IPS-18a (cell line): ENCODE measurements around the gene KCTD12.

Source experiments
- H3K27ac ChIP-seq: one replicate; pipeline ENCODE4 v1.5.1; 2013; ENCODE audit warnings: low read length
- H3K27me3 ChIP-seq: one replicate; pipeline ENCODE4 v1.6.1; 2013; ENCODE audit warnings: mild to moderate bottlenecking, low read length; ENCODE audit not compliant: control insufficient read depth, insufficient read depth
- H3K36me3 ChIP-seq: one replicate; pipeline ENCODE4 v1.6.1; 2013; ENCODE audit warnings: low read depth, low read length; ENCODE audit not compliant: control insufficient read depth
- H3K4me1 ChIP-seq: one replicate; pipeline ENCODE4 v1.6.1; 2013; ENCODE audit warnings: low read depth, low read length; ENCODE audit not compliant: control insufficient read depth
- H3K4me3 ChIP-seq: one replicate; pipeline ENCODE4 v1.5.1; 2013; ENCODE audit warnings: low read length
- H3K9ac ChIP-seq: one replicate; pipeline ENCODE4 v1.6.1; 2013; ENCODE audit warnings: mild to moderate bottlenecking, low read length, moderate library complexity
- H3K9me3 ChIP-seq: one replicate; pipeline ENCODE4 v1.6.1; 2013; ENCODE audit warnings: low read depth, low read length; ENCODE audit not compliant: control insufficient read depth

The KCTD12 gene

GRCh38 chr13:76886005-76886291 is 257 bp downstream of the KCTD12 start:
- Histone ChIP-seq H3K9ac (no peak overlapping the region), H3K9me3 (no peaks in the 10 kb centered on the region), H3K4me1 (peaks cover 6% of the 10 kb centered on the region), H3K27me3 (peaks cover 52% of the 10 kb centered on the region), H3K36me3 (no peaks in the 10 kb centered on the region), H3K27ac (no peak overlapping the region), H3K4me3 (peak overlapping the region; percentile 58)

- Histone ChIP-seq H3K9ac (no peak overlapping the region), H3K4me3 (peak overlapping the region; percentile 58), H3K9me3 (no peaks in the 10 kb centered on the region), H3K27ac (no peak overlapping the region), H3K4me1 (peaks cover 6% of the 10 kb centered on the region), H3K36me3 (no peaks in the 10 kb centered on the region), H3K27me3 (peaks cover 52% of the 10 kb centered on the region)
Measured at GRCh38 chr13:76885203-76886004, 801 bp downstream of the KCTD12 start.

- H3K27me3 ChIP-seq, result peaks cover 52% of the 10 kb centered on the region
- H3K9me3 ChIP-seq, result no peaks in the 10 kb centered on the region
- H3K4me1 ChIP-seq, result peaks cover 6% of the 10 kb centered on the region
- H3K27ac ChIP-seq, result no peak overlapping the region
- peak overlapping the region; percentile 58 for H3K4me3 ChIP-seq
- H3K36me3 ChIP-seq, result no peaks in the 10 kb centered on the region
- H3K9ac ChIP-seq, result no peak overlapping the region
Measured at GRCh38 chr13:76884907-76885202, 1.4 kb downstream of the KCTD12 start.

- H3K4me3 ChIP-seq, result peak overlapping the region; percentile 58
Measured at GRCh38 chr13:76884186-76884906, 1.9 kb downstream of the KCTD12 start.

GRCh38 chr13:76883236-76883635 is 3.0 kb downstream of the KCTD12 start:
- peaks cover 45% of the 10 kb centered on the region for H3K27me3 ChIP-seq
- H3K4me1 ChIP-seq, result peaks cover 6% of the 10 kb centered on the region
- no peak overlapping the region for H3K27ac ChIP-seq
- H3K36me3 ChIP-seq, result no peaks in the 10 kb centered on the region
- H3K9ac ChIP-seq, result no peak overlapping the region
- no peaks in the 10 kb centered on the region for H3K9me3 ChIP-seq
- H3K4me3 ChIP-seq, result no peak overlapping the region

More at GRCh38 chr13:76884186-76884906, 1.9 kb downstream of the KCTD12 start:
- Histone ChIP-seq H3K27ac (no peak overlapping the region), H3K36me3 (no peaks in the 10 kb centered on the region), H3K4me1 (peaks cover 6% of the 10 kb centered on the region), H3K9me3 (no peaks in the 10 kb centered on the region), H3K9ac (no peak overlapping the region), H3K27me3 (peaks cover 52% of the 10 kb centered on the region)

GRCh38 chr13:76882431-76882830 is 3.8 kb downstream of the KCTD12 start:
- Histone ChIP-seq H3K27me3 (peaks cover 37% of the 10 kb centered on the region), H3K4me1 (peaks cover 6% of the 10 kb centered on the region), H3K4me3 (no peak overlapping the region)

GRCh38 chr13:76879883-76880270 is 6.3 kb downstream of the KCTD12 start:
- Histone ChIP-seq H3K4me1 (peaks cover 6% of the 10 kb centered on the region), H3K36me3 (no peaks in the 10 kb centered on the region), H3K9me3 (no peaks in the 10 kb centered on the region), H3K4me3 (no peak overlapping the region), H3K9ac (no peak overlapping the region), H3K27ac (no peak overlapping the region), H3K27me3 (peaks cover 17% of the 10 kb centered on the region)

More at GRCh38 chr13:76882431-76882830, 3.8 kb downstream of the KCTD12 start:
- no peak overlapping the region for H3K9ac ChIP-seq
- H3K9me3 ChIP-seq, result no peaks in the 10 kb centered on the region
- no peaks in the 10 kb centered on the region for H3K36me3 ChIP-seq
- H3K27ac ChIP-seq, result no peak overlapping the region

GRCh38 chr13:76879203-76879882 is 6.9 kb downstream of the KCTD12 start:
- Histone ChIP-seq H3K27ac (no peak overlapping the region), H3K9me3 (no peaks in the 10 kb centered on the region), H3K4me1 (peaks cover 2% of the 10 kb centered on the region), H3K4me3 (no peak overlapping the region), H3K27me3 (peaks cover 12% of the 10 kb centered on the region), H3K9ac (no peak overlapping the region), H3K36me3 (no peaks in the 10 kb centered on the region)

- Histone ChIP-seq H3K4me3 (no peak overlapping the region), H3K27me3 (no peaks in the 10 kb centered on the region), H3K4me1 (no peaks in the 10 kb centered on the region), H3K36me3 (no peaks in the 10 kb centered on the region), H3K9ac (no peak overlapping the region), H3K9me3 (no peaks in the 10 kb centered on the region), H3K27ac (no peak overlapping the region)
Measured at GRCh38 chr13:76878043-76878442, 8.2 kb downstream of the KCTD12 start.

GRCh38 chr13:76875271-76875815 is 10.9 kb downstream of the KCTD12 start:
- Histone ChIP-seq H3K9me3 (no peaks in the 10 kb centered on the region), H3K36me3 (no peaks in the 10 kb centered on the region), H3K4me3 (no peak overlapping the region), H3K9ac (no peak overlapping the region), H3K4me1 (no peaks in the 10 kb centered on the region), H3K27ac (no peak overlapping the region), H3K27me3 (no peaks in the 10 kb centered on the region)

- H3K27me3 ChIP-seq, result no peaks in the 10 kb centered on the region
- H3K9ac ChIP-seq, result no peak overlapping the region
- no peaks in the 10 kb centered on the region for H3K36me3 ChIP-seq
- no peaks in the 10 kb centered on the region for H3K4me1 ChIP-seq
- no peak overlapping the region for H3K27ac ChIP-seq
- H3K4me3 ChIP-seq, result no peak overlapping the region
- no peaks in the 10 kb centered on the region for H3K9me3 ChIP-seq
Measured at GRCh38 chr13:76874479-76874878, 11.7 kb downstream of the KCTD12 start.
